WTC11 (cell line): ENCODE results near the gene MAST4. TPM values are rescaled to one million over a fixed set of nuclear protein-coding genes. Genes with fewer than 3 reads are reported as not detected.

Source experiments
- ATAC-seq: fragments of 200-7000 bp; cut with Tn5 transposase; 2 replicates; pipeline ENCODE4 v1.10.0; 2021; ENCODE audit warnings: mild to moderate bottlenecking, moderate library complexity
- CTCF ChIA-PET: fragments of 300-600 bp; sonication (Branson Sonifier 250); formaldehyde crosslinking; loops from one replicate; lab custom pipeline; 2021; ENCODE audit warnings: antibody characterized with exemption; lab: Charles Lee
- POLR2A ChIA-PET: fragments of 350-600 bp; sonication (Branson Sonifier 250); formaldehyde crosslinking; loops from one replicate; lab custom pipeline; 2021; ENCODE audit warnings: antibody characterized with exemption; lab: Charles Lee
- DNase-seq: peaks from one replicate; pipeline ENCODE4 v3.0.0; 2021; ENCODE audit warnings: low spot score
- H3K27ac Mint-ChIP-seq: 2 replicates; pipeline ENCODE4 v1.8.0; 2021; ENCODE audit warnings: mixed read lengths
- H3K27me3 Mint-ChIP-seq: 2 replicates; pipeline ENCODE4 v1.8.0; 2021; ENCODE audit warnings: low read depth, mild to moderate bottlenecking, moderate library complexity, mixed read lengths
- H3K36me3 Mint-ChIP-seq: 2 replicates; pipeline ENCODE4 v1.8.0; 2021; ENCODE audit warnings: mixed read lengths
- H3K4me1 Mint-ChIP-seq: 2 replicates; pipeline ENCODE4 v1.8.0; 2022; ENCODE audit warnings: mixed read lengths
- H3K4me3 Mint-ChIP-seq: 2 replicates; pipeline ENCODE4 v1.8.0; 2021; ENCODE audit warnings: mild to moderate bottlenecking, moderate library complexity, mixed read lengths
- H3K9me3 Mint-ChIP-seq: 2 replicates; pipeline ENCODE4 v1.8.0; 2021; ENCODE audit warnings: mixed read lengths
- CBFB ChIP-seq: sonication (generic); formaldehyde crosslinking; IDR thresholded peaks from 2 replicates; pipeline ENCODE4 v1.8.1; 2022; ENCODE audit warnings: mild to moderate bottlenecking, low read depth, missing genetic modification reagents
- ETV6 ChIP-seq: sonication (generic); formaldehyde crosslinking; IDR thresholded peaks from 2 replicates; pipeline ENCODE4 v1.8.1; 2022; ENCODE audit warnings: mild to moderate bottlenecking, missing genetic modification reagents
- FOXJ3 ChIP-seq: sonication (generic); formaldehyde crosslinking; IDR thresholded peaks from 2 replicates; pipeline ENCODE4 v1.9.0; 2021; ENCODE audit warnings: missing genetic modification reagents, mild to moderate bottlenecking, borderline replicate concordance
- FOXK1 ChIP-seq: sonication (generic); formaldehyde crosslinking; IDR thresholded peaks from 2 replicates; pipeline ENCODE4 v1.8.0; 2022; ENCODE audit warnings: mild to moderate bottlenecking, moderate library complexity, missing genetic modification reagents
- GRHL2 ChIP-seq: fragments of 250-450 bp; sonication (Bioruptor Pico); IDR thresholded peaks from 2 replicates; pipeline ENCODE4 v1.8.0; 2022; ENCODE audit warnings: mild to moderate bottlenecking, moderate library complexity; ENCODE audit not compliant: insufficient replicate concordance, severe bottlenecking
- NR2C2 ChIP-seq: sonication (generic); formaldehyde crosslinking; IDR thresholded peaks from 2 replicates; pipeline ENCODE4 v1.8.0; 2022; ENCODE audit warnings: mild to moderate bottlenecking, missing genetic modification reagents
- OVOL2 ChIP-seq: fragments of 250-450 bp; sonication (Bioruptor Pico); IDR thresholded peaks from 2 replicates; pipeline ENCODE4 v1.9.0; 2021; ENCODE audit warnings: mild to moderate bottlenecking, borderline replicate concordance
- RELA ChIP-seq: sonication (generic); formaldehyde crosslinking; IDR thresholded peaks from 2 replicates; pipeline ENCODE4 v1.8.1; 2022; ENCODE audit warnings: missing genetic modification reagents, mild to moderate bottlenecking, borderline replicate concordance
- TEAD1 ChIP-seq: sonication (generic); formaldehyde crosslinking; IDR thresholded peaks from 2 replicates; pipeline ENCODE4 v1.8.0; 2022; ENCODE audit warnings: mild to moderate bottlenecking, missing genetic modification reagents
- TP53 ChIP-seq: sonication (generic); formaldehyde crosslinking; IDR thresholded peaks from 2 replicates; pipeline ENCODE4 v1.8.1; 2023; ENCODE audit warnings: mild to moderate bottlenecking, missing genetic modification reagents
- ZBTB21 ChIP-seq: sonication (generic); formaldehyde crosslinking; IDR thresholded peaks from 2 replicates; pipeline ENCODE4 v1.8.1; 2023; ENCODE audit warnings: mild to moderate bottlenecking, missing genetic modification reagents, borderline replicate concordance
- ZNF219 ChIP-seq: sonication (generic); formaldehyde crosslinking; IDR thresholded peaks from 2 replicates; pipeline ENCODE4 v1.8.0; 2023; ENCODE audit warnings: missing genetic modification reagents, mild to moderate bottlenecking, borderline replicate concordance
- ZNF263 ChIP-seq: sonication (generic); formaldehyde crosslinking; IDR thresholded peaks from 2 replicates; pipeline ENCODE4 v1.8.1; 2022; ENCODE audit warnings: low read depth, mild to moderate bottlenecking, moderate library complexity, missing genetic modification reagents
- ZNF317 ChIP-seq: sonication (generic); formaldehyde crosslinking; IDR thresholded peaks from 2 replicates; pipeline ENCODE4 v1.8.1; 2023; ENCODE audit warnings: low read depth, mild to moderate bottlenecking, moderate library complexity, missing genetic modification reagents, borderline replicate concordance
- ZNF423 ChIP-seq: fragments of 250-450 bp; sonication (Bioruptor Pico); IDR thresholded peaks from 2 replicates; pipeline ENCODE4 v2.1.2; 2022; ENCODE audit warnings: mild to moderate bottlenecking, moderate library complexity
- ZNF671 ChIP-seq: fragments of 250-450 bp; sonication (Bioruptor Pico); IDR thresholded peaks from 2 replicates; pipeline ENCODE4 v1.8.0; 2021; ENCODE audit warnings: mild to moderate bottlenecking
- total RNA-seq: library from RNA; stranded (reverse); gene quantifications from 3 replicates; pipeline ENCODE4 v1.2.3, GENCODE V29; 2021
- TF ChIP-seq, protein P1 (sequence below): sonication (generic); formaldehyde crosslinking; IDR thresholded peaks from 2 replicates; pipeline ENCODE4 v1.8.0; 2023; ENCODE audit warnings: missing genetic modification reagents
- TF ChIP-seq, protein P2 (sequence below): sonication (generic); formaldehyde crosslinking; IDR thresholded peaks from 2 replicates; pipeline ENCODE4 v1.8.1; 2022; ENCODE audit warnings: mild to moderate bottlenecking, missing genetic modification reagents, moderate library complexity, borderline replicate concordance
- TF ChIP-seq, protein P3 (sequence below): sonication (generic); formaldehyde crosslinking; IDR thresholded peaks from 2 replicates; pipeline ENCODE4 v1.8.1; 2023; ENCODE audit warnings: mild to moderate bottlenecking, missing genetic modification reagents
- TF ChIP-seq, protein P4 (sequence below): sonication (generic); formaldehyde crosslinking; conservative IDR thresholded peaks from 2 replicates; pipeline ENCODE4 v1.8.1; 2022; ENCODE audit warnings: mild to moderate bottlenecking, missing genetic modification reagents
- TF ChIP-seq, protein P5 (sequence below): fragments of 250-450 bp; sonication (Bioruptor Pico); IDR thresholded peaks from 2 replicates; pipeline ENCODE4 v1.9.0; 2021; ENCODE audit warnings: mild to moderate bottlenecking
- TF ChIP-seq, protein P6 (sequence below): sonication (generic); formaldehyde crosslinking; IDR thresholded peaks from 2 replicates; pipeline ENCODE4 v1.8.1; 2022; ENCODE audit warnings: mild to moderate bottlenecking, moderate library complexity, missing genetic modification reagents
- TF ChIP-seq, protein P7 (sequence below): sonication (generic); formaldehyde crosslinking; IDR thresholded peaks from 2 replicates; pipeline ENCODE4 v1.8.0; 2022; ENCODE audit warnings: missing genetic modification reagents
- TF ChIP-seq, protein P8 (sequence below): sonication (generic); formaldehyde crosslinking; IDR thresholded peaks from 2 replicates; pipeline ENCODE4 v1.8.0; 2022; ENCODE audit warnings: mild to moderate bottlenecking, missing genetic modification reagents

MAST4 gene
- total RNA-seq, 1 experiment from 2014 or later = 8.0 TPM

DNA sequence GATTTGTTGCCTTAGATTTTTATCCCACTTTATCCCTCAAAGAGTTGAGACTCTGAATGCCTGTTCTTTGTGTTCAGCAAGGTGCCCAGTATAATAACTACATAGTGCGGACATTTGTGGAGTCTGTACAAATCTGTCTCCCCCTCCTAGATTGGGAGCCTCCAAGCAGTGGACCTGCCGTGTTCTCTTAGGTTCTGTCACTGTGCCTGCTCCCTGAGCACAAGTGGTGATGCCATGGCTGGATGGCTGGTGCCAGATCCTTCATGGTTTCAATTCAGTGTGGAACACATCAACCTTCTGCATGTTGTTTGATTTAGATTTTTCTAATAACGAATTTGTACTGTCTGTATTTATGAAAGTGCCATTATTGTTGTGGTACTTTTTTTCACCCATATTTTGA, 307.5 kb downstream of the MAST4 start (continued):
- TF ChIP-seq, protein P1, sequence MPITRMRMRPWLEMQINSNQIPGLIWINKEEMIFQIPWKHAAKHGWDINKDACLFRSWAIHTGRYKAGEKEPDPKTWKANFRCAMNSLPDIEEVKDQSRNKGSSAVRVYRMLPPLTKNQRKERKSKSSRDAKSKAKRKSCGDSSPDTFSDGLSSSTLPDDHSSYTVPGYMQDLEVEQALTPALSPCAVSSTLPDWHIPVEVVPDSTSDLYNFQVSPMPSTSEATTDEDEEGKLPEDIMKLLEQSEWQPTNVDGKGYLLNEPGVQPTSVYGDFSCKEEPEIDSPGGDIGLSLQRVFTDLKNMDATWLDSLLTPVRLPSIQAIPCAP (CRISPR knock-in tag) = no peak
- TF ChIP-seq FOXJ3 = no peak

DNA sequence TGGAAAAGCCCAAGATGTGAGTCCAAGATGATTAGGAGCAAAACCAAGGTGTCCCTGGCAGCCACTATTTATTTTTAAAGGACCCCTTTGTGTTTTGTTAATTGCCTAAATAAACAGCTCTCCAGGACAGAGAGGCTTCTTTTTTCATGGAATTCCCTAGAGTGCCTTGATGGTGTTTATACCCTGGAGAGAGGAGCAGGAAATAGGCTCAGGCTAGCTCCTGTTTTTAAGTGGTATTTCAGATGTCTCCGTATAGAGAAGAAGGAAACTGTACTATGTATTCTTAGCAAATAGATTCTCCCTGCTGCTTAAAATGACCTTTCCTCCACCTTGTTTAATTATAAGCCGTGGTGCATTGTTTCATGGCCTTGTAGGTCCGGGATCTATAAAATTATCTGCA, 308.0 kb downstream of the MAST4 start:
- Mint-ChIP-seq H3K9me3 (0 out of 2 replicates have a peak, but pooled peaks cover 2% of the 10 kb centered on the region), H3K36me3 (peaks cover 7% of the 10 kb centered on the region)
- TF ChIP-seq RELA = no peak
- no peak for TF ChIP-seq ZNF317 (CRISPR knock-in tag)
- TF ChIP-seq ETV6 = no peak
- no peak for TF ChIP-seq NR2C2
- peak; percentile 51; the same call in 1 of the 2 replicates for TF ChIP-seq FOXK1 (CRISPR knock-in tag)
- 0 out of 2 replicates have a peak, but pooled peaks have one; percentile 7 for TF ChIP-seq ZNF423 (CRISPR knock-in tag)
- TF ChIP-seq ZNF219 (CRISPR knock-in tag) = no peak
- no peak for TF ChIP-seq ZNF263 (CRISPR knock-in tag)
- TF ChIP-seq, protein P2, sequence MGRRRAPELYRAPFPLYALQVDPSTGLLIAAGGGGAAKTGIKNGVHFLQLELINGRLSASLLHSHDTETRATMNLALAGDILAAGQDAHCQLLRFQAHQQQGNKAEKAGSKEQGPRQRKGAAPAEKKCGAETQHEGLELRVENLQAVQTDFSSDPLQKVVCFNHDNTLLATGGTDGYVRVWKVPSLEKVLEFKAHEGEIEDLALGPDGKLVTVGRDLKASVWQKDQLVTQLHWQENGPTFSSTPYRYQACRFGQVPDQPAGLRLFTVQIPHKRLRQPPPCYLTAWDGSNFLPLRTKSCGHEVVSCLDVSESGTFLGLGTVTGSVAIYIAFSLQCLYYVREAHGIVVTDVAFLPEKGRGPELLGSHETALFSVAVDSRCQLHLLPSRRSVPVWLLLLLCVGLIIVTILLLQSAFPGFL = no peak
- TF ChIP-seq, protein P3, sequence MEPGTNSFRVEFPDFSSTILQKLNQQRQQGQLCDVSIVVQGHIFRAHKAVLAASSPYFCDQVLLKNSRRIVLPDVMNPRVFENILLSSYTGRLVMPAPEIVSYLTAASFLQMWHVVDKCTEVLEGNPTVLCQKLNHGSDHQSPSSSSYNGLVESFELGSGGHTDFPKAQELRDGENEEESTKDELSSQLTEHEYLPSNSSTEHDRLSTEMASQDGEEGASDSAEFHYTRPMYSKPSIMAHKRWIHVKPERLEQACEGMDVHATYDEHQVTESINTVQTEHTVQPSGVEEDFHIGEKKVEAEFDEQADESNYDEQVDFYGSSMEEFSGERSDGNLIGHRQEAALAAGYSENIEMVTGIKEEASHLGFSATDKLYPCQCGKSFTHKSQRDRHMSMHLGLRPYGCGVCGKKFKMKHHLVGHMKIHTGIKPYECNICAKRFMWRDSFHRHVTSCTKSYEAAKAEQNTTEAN (CRISPR knock-in tag) = no peak
- TF ChIP-seq, protein P4, sequence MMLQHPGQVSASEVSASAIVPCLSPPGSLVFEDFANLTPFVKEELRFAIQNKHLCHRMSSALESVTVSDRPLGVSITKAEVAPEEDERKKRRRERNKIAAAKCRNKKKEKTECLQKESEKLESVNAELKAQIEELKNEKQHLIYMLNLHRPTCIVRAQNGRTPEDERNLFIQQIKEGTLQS (CRISPR knock-in tag) = no peak
- no peak for TF ChIP-seq ZNF671 (CRISPR knock-in tag)
- TF ChIP-seq TEAD1 (CRISPR knock-in tag) = 0 out of 2 replicates have a peak, but pooled peaks have one; percentile 36

DNA sequence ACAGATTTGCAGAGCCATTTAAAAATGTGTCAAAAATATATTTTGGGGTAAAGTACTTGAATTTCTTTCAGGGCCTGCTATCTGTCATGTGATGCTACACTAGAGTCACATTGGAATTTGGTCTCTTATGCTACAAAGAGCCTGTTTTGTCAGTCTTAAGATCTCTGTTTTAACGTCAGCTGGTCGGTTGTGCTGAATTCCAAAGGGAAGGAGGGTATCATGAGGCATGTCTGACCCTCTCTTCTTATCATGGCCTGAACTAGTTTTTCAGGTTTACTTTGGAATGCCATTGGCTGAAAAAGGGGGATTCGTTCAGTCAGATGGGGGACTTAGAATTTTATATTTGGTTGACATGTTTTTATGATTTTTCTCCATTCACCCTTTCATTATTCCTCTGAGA, 309.8 kb downstream of the MAST4 start:
- DNase-seq (no peak), ATAC-seq (no peak)
- Mint-ChIP-seq H3K36me3 (peaks cover 7% of the 10 kb centered on the region), H3K9me3 (peaks cover 9% of the 10 kb centered on the region; the same call in 1 of the 2 replicates), H3K27ac (no peak overlapping the region), H3K27me3 (peaks cover 99% of the 10 kb centered on the region), H3K4me1 (peaks cover 55% of the 10 kb centered on the region), H3K4me3 (no peak overlapping the region)
- CTCF ChIA-PET = no interaction called here
- POLR2A ChIA-PET = no interaction called here
- TF ChIP-seq, protein P5, sequence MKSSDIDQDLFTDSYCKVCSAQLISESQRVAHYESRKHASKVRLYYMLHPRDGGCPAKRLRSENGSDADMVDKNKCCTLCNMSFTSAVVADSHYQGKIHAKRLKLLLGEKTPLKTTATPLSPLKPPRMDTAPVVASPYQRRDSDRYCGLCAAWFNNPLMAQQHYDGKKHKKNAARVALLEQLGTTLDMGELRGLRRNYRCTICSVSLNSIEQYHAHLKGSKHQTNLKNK = no peak
- TF ChIP-seq, protein P6, sequence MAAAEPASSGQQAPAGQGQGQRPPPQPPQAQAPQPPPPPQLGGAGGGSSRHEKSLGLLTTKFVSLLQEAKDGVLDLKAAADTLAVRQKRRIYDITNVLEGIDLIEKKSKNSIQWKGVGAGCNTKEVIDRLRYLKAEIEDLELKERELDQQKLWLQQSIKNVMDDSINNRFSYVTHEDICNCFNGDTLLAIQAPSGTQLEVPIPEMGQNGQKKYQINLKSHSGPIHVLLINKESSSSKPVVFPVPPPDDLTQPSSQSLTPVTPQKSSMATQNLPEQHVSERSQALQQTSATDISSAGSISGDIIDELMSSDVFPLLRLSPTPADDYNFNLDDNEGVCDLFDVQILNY (CRISPR knock-in tag) = no peak
- TF ChIP-seq ZBTB21 (CRISPR knock-in tag) = no peak
- no peak for TF ChIP-seq CBFB (CRISPR knock-in tag)
- TF ChIP-seq, protein P2 = no peak
- TF ChIP-seq, protein P7, sequence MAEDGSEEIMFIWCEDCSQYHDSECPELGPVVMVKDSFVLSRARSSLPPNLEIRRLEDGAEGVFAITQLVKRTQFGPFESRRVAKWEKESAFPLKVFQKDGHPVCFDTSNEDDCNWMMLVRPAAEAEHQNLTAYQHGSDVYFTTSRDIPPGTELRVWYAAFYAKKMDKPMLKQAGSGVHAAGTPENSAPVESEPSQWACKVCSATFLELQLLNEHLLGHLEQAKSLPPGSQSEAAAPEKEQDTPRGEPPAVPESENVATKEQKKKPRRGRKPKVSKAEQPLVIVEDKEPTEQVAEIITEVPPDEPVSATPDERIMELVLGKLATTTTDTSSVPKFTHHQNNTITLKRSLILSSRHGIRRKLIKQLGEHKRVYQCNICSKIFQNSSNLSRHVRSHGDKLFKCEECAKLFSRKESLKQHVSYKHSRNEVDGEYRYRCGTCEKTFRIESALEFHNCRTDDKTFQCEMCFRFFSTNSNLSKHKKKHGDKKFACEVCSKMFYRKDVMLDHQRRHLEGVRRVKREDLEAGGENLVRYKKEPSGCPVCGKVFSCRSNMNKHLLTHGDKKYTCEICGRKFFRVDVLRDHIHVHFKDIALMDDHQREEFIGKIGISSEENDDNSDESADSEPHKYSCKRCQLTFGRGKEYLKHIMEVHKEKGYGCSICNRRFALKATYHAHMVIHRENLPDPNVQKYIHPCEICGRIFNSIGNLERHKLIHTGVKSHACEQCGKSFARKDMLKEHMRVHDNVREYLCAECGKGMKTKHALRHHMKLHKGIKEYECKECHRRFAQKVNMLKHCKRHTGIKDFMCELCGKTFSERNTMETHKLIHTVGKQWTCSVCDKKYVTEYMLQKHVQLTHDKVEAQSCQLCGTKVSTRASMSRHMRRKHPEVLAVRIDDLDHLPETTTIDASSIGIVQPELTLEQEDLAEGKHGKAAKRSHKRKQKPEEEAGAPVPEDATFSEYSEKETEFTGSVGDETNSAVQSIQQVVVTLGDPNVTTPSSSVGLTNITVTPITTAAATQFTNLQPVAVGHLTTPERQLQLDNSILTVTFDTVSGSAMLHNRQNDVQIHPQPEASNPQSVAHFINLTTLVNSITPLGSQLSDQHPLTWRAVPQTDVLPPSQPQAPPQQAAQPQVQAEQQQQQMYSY (CRISPR knock-in tag) = no peak
- no peak for TF ChIP-seq OVOL2 (CRISPR knock-in tag)
- no peak for TF ChIP-seq TP53 (CRISPR knock-in tag)
- TF ChIP-seq, protein P8, sequence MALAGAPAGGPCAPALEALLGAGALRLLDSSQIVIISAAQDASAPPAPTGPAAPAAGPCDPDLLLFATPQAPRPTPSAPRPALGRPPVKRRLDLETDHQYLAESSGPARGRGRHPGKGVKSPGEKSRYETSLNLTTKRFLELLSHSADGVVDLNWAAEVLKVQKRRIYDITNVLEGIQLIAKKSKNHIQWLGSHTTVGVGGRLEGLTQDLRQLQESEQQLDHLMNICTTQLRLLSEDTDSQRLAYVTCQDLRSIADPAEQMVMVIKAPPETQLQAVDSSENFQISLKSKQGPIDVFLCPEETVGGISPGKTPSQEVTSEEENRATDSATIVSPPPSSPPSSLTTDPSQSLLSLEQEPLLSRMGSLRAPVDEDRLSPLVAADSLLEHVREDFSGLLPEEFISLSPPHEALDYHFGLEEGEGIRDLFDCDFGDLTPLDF (CRISPR knock-in tag) = no peak
- no peak for TF ChIP-seq GRHL2 (CRISPR knock-in tag)

More for the DNA sequence above, 308.0 kb downstream of the MAST4 start:
- H3K27me3 Mint-ChIP-seq = peaks cover 96% of the 10 kb centered on the region
- peak overlapping the region; percentile 44 for H3K4me3 Mint-ChIP-seq
- POLR2A ChIA-PET = no interaction called here
- no peak overlapping the region for H3K27ac Mint-ChIP-seq
- DNase-seq (no peak), ATAC-seq (peak; percentile 95)
- peaks cover 58% of the 10 kb centered on the region for H3K4me1 Mint-ChIP-seq
- CTCF ChIA-PET = interaction anchor here (0.8 to 1.6 kb wide), 4 partner anchors 162 to 598 kb away, joined by 3 to 7 read pairs (median 4); no protein-coding TSS in a partner anchor
